NCI-H187 treated with DMSO at 0.1 percent for 48 hours (cell line): ENCODE measurements around the gene NPIPB13.
"Not testable (repeated sequence)": the region's sequence is repeated elsewhere in the genome, so short reads cannot be mapped to it uniquely, and the experiment has no call there.

Experiments
- DNase-seq: peaks from one replicate; lab custom pipeline; 2025; lab: John Stamatoyannopoulos, UW

Gene NPIPB13

DNA sequence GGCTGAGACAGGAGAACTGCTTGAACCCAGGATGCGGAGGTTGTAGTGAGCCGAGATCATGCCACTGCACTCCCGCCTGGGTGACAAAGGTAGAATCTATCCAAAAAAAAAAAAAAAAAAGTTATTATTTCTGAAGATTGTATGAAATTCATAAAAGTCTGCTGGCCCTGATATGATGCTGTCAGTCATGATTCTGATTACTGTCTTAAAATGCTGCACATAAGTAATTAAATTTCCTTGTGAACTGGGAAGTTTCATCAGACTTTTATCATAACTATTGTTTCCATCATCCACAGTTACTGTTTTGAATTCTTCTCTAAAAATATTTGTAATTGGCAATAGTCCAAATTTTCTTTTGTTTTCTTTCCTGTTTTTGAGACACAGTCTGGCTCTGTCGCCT is at the start of gene NPIPB13:
Gene NPIPB13 (minus strand): TSS at position 101 of the 400 bp plus-strand sequence. CDS start 2,906 bp downstream, outside the sequence.
- not testable (repeated sequence) for DNase-seq

DNA sequence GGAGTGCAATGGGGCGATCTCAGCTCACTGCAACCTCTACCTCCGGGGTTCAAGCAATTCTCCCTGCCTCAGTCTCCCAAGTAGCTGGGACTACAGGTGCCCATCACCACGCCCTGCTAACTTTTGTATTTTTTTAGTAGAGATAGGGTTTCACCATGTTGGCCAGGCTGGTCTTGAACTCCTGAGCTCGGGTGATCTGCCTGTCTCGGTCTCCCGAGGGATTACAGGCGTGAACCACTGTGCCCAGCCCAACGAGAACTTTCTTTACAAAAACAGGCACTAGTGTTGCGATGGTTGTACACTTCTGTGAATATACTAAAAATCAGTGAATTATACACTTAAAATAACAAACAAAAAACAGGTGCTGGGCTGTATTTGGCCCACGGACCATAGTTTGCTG is 34.1 kb upstream of the NPIPB13 start:
- not testable (repeated sequence) for DNase-seq

DNA sequence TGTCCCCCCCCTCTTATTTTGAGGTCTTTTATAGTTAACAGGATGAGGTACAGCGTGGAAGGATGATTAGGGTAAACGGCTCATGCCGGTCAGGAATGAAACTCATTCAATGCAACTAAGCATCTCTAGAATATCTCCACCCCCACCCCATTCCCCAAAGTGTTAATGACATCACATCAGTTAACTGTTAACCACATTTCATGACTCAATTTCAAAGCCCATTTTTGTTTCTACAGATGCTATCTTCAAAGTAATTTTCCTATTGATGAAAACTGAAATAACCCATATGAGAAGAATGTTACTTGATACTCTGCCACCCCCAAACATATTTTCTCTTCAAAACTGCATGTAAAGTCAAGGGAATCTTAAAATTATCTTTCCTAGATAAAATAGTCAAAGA is 30.2 kb upstream of the NPIPB13 start:
- not testable (repeated sequence) for DNase-seq

DNA sequence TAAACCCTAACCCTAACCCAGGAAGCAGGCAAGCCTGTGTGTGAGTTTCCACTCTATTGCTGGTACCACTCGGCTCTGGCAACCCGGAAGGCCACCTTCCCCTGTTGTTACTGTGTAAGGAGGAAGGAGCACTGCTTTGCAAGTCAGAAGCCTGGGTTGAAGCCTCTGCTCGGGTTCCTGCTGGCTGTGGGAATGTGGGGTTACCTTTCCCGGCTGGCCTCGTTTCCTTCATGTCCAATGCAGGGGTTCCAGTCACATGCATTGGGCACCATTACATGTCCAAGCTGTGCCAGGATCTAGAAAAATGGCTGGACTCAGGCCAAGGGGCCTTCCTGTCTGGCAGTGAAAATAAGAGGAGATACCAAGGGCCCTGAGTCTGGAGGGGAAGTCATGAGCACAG is 31.2 kb downstream of the NPIPB13 start:
- not testable (repeated sequence) for DNase-seq

DNA sequence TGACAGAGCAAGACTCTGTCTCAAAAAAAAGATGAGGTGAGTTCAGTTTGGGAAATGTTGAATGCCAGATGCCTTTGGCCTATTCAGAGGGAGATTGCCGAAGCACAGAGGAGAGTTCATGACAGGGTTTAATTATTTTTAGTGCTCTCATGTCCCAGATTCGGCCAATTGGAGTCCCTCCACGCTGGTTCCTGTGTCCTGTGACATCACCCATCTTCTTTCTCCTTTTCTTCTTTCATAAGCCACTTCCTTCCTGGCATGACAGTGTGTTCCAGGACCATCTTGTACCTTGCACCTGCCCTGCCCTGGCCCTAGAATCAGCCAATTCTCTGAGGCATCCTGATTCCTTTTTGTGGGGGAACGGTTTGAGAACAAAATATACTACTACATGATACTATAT is 36.9 kb downstream of the NPIPB13 start:
- not testable (repeated sequence) for DNase-seq

DNA sequence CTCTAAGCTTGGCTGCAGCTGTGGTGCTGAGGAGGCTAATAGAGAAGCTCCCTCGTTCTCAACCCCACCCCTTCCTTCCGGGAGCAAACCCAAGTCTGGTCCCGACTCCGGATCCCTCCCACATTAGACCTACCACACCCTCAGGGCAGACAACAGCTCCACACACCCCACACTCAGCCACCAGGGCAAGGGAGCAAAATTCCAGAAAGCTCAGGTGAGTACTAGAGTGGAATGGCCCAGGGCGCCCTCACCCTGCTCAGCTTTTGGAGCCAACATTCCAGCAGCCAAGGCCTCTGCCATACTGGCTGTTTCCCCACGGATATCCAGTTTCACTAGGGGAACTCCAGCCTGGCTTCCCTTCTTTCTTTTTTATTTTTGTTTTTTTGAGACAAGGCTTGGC is 39.2 kb downstream of the NPIPB13 start:
- DNase-seq: not testable (repeated sequence)

DNA sequence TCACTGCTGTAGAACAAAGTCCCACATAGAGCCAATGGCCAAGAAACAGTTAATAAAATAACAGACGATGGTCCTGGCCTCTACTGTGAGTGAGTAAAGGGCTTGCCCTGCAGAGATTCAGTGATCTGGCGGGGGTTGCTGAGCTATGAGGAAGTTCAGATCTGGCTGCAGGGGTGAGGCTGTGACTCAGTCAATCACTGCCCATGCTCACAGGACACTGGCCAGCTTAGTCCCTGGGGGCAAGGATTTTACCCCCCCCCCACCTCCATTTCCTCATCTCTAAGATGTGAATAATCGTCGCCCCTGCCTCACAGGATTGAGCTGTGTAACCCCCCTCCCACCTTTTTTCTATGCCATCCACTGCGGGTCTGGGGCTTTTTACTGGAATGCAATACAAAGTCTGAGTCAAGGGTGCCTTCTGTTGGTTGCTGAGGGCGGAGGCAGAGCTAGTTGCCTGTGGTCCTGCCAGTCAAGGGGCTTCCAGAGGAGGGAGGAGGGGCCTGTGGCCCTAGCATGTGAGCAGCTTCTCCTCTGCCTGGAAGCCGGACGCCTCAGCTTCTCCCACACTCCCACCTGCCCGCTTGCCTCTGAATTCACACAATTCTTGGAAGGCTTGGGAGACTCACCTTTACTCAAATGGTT is 41.1 kb downstream of the NPIPB13 start:
- not testable (repeated sequence) for DNase-seq

DNA sequence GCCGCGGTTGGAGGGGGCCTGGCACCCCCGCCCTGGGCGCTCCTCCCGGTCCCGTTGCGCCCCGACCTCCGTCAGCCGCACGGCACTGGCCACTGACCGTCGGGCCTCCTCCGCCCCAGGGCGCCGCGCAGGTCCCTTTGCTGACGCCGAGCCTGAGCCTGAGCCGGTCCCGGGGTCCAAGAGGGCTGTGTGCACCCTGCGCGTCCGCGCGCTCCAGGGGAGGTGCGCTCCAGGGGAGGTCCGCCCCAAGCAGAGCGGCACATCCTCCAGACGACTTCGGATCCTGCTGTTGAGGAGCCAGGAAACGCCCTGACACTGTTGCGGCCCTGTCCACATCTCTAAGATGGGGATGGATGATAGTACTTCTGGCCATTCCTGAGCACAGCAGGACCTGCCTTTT is 42.0 kb downstream of the NPIPB13 start:
- not testable (repeated sequence) for DNase-seq

DNA sequence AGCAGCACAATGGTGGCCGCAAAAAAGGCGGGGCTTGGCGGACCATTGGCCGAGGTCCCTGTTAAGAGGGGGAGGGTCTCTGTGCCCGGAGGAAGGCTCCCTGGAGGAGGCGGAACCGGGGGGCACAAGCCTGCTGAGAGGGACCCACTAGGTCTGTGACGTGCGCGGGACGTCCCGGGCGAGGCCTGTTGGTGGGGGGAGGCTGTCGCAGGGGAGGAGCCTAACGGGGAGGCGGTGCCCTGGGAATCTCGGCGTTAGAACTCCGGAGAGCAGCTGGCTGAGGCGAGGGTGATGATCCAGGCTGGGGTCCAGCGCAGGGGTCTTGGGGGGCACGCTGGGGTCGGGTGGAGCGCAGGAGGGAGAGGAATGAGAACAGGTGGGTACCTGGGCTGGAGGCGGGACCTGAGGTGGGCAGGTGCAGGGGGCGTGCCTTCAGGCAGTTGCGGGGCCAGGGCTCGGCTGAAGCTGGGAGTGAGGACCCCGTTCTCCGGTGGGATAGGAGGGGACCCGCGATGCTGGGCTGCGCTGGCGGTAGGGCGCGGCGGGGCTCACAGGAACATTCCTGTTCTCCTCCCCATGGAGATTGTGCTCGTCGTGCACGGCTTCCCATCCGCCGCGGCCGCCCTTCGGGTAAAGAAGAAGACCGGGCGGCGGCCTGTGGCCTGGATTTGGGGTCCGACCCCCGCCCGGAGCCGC is 42.6 kb downstream of the NPIPB13 start:
- not testable (repeated sequence) for DNase-seq

DNA sequence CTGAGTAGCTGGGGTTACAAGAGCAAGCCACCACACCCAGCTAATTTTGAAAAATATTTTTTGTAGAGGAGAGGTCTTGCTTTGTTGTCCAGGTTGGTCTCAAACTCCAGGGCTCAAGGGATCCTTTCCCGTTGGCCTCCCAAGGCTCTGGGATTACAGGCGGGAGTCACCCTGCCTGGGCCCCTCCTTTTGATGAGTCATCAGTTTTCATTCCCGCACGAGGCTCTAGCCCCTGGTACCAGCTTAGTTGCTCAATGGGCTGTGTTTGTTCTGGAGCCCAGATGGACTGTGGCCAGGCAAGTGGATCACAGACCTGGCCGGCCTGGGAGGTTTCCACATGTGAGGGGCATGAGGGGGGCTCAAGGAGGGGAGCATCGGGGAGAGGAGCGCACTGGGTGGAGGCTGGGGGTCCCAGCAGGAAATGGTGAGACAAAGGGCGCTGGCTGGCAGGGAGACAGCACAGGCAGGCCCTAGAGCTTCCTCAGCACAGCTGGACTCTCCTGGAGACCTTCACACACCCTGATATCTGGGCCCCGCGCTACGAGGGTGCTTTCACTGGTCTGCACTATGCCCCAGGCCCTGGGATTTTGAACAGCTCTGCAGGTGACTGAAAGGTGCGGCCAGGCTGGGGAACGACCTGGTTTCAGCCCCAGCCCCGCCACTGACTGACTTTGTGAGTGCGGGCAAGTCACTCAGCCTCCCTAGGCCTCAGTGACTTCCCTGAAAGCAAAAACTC is 48.5 kb downstream of the NPIPB13 start:
- DNase-seq: not testable (repeated sequence)

DNA sequence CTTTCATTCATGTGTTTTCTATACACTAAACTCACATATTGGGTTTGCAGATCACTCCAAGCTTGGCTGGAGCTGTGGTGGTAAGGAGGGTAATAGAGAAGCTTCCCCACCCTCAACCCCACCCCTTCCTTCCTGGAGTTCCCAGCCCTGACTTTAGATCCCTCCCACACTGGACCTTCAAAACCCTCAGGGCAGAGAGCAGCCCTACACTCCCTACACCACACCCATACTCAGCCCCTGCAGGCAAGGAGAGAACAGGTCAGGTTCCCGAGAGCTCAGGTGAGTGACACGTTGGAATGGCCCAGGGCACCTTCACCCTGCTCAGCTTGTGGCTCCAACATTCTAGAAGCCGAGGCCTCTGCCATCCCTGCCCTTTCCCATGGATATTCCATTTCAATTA is 49.2 kb downstream of the NPIPB13 start, which contains the start of gene SULT1A3:
Gene SULT1A3 (plus strand): TSS at position 207 of the 400 bp plus-strand sequence. CDS start 1,474 bp downstream, outside the sequence.
- DNase-seq: not testable (repeated sequence)
